ENCODE measurements around the gene LBP. TPM values are rescaled to one million over a fixed set of nuclear protein-coding genes. Genes with fewer than 3 reads are reported as not detected.

The LBP gene
- total and polyA plus RNA-seq, 10 donors = 0.09 to 0.13 (median 0.11) TPM; not detected in 7

DNA sequence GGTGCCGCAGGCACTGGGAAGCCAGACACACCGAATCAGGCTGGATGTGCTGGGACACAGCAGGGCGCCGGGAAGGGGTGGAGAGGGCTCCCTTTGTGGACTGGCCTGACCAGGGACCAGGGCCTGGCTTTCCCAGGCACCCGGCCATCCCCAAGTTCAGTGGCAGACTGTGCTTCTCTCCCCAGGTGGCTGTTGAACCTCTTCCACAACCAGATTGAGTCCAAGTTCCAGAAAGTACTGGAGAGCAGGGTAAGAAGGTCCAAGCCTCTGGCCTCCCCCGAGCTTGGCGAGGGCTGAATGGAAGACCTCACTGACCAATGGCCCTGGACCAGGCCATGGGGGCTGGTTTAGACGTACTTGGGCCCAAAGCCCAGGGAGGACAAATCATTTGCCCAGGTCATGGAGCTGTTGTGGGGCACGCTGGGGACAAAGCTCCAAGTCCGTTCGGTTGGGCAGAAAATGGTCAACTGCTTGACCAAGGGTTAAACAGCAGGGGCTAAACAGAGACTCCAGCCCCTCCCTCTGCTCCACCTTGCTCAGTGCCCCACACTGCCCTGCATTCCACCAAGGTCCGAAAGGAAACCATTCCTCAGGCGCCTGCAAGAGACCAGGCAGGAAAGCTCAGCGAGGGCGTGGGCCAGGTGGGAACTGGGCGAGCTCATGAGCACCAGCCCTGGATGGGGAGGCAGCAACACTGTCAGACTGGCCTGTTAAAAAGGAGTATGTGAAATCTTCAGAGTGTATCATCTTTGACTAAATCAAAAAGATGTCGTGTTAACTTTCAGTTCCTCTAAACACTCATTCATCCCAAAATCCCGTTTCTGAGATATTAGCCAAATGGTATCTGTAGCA, 9.1 kb downstream of the LBP start:
- intact Hi-C loops (cut with DNase I; ENCODE audit: low total_unique reads) = no loop called here
- Histone ChIP-seq H3K27me3 (replicated peaks in 1 of 7) (no peaks in the 10 kb centered on the region), H3K4me1 (peaks cover 0 to 9% (median 0%) of the 10 kb centered on the region in 6 donors), H3K27ac (no peak overlapping the region), H3K4me3 (no peak overlapping the region), H3K36me3 (no peaks in the 10 kb centered on the region), H3K9me3 (no peaks in the 10 kb centered on the region)
- no peak for DNase-seq
- TF ChIP-seq POLR2A (IDR thresholded peaks at IDR 0.05) = no peak
- TF ChIP-seq, protein P1, sequence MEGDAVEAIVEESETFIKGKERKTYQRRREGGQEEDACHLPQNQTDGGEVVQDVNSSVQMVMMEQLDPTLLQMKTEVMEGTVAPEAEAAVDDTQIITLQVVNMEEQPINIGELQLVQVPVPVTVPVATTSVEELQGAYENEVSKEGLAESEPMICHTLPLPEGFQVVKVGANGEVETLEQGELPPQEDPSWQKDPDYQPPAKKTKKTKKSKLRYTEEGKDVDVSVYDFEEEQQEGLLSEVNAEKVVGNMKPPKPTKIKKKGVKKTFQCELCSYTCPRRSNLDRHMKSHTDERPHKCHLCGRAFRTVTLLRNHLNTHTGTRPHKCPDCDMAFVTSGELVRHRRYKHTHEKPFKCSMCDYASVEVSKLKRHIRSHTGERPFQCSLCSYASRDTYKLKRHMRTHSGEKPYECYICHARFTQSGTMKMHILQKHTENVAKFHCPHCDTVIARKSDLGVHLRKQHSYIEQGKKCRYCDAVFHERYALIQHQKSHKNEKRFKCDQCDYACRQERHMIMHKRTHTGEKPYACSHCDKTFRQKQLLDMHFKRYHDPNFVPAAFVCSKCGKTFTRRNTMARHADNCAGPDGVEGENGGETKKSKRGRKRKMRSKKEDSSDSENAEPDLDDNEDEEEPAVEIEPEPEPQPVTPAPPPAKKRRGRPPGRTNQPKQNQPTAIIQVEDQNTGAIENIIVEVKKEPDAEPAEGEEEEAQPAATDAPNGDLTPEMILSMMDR (IDR thresholded peaks at IDR 0.05 in 8 of 11, conservative IDR thresholded peaks at IDR 0.05 in 3 of 11) = no peak
- no peak for TF ChIP-seq POLR2AphosphoS5 (IDR thresholded peaks at IDR 0.05)
- WGBS, 5 donors = 82 to 89% (median 84%) methylated on average over 18 of the region's 18 CpGs

DNA sequence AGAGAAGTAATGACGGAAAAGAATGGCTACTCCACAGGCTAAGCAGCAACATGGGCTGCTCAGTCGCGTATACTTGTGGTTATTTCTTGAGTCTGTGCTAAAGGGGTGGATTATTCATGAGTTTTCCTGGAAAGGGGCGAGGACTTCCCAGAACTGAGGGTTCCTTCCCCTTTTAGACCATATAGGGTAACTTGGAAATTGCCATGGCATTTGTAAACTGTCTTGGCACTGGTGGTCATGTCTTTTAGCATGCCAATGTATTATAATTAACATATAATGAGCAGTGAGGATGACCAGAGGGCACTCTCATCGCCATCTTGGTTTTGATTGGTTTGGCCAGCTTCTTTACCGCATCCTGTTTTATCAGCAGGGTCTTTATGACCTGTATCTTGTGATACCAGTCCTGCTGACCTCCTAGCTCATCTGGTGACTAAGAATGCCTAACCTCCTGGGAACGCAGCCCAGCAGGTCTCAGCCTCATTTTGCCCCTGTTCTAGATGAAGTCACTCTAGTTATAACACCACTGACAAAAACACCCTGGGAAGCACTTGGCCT, 11.4 kb downstream of the LBP start:
- no peak for DNase-seq
- TF ChIP-seq POLR2A (IDR thresholded peaks at IDR 0.05) (no peak), POLR2AphosphoS5 (IDR thresholded peaks at IDR 0.05) (no peak)
- TF ChIP-seq, protein P1 (IDR thresholded peaks at IDR 0.05 in 8 of 11, conservative IDR thresholded peaks at IDR 0.05 in 3 of 11) = no peak
- intact Hi-C loops (cut with DNase I; ENCODE audit: low total_unique reads) = no loop called here
- Histone ChIP-seq H3K4me1 (peaks cover 0 to 9% (median 0%) of the 10 kb centered on the region in 6 donors), H3K9me3 (no peaks in the 10 kb centered on the region), H3K36me3 (no peaks in the 10 kb centered on the region), H3K27ac (no peak overlapping the region), H3K27me3 (replicated peaks in 1 of 7) (no peaks in the 10 kb centered on the region), H3K4me3 (no peak overlapping the region)
- WGBS, 5 donors = 55 to 68% (median 57%) methylated on average over 7 of the region's 7 CpGs

DNA sequence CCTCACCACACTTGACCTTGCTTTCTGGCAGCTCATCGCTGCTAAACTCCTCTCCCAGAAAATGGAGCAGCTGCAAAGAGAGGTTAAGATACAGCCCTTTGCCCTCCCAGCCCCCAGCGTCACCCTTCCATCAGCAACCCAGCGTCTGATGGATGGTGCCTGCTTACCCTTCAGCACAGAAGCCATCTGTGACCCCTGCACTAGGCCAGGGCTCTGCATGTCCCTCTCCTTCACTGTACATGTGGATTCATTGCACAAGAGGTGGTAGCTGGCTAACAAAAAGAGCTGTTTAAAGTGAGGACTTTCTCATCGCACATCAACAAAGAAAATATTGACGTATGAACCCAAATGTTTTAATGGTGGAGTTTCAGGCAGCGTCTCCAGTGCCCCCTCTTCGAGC, 12.3 kb downstream of the LBP start:
- DNase-seq = no peak
- H3K4me1 ChIP-seq = peaks cover 0 to 9% (median 0%) of the 10 kb centered on the region in 6 donors
- no peaks in the 10 kb centered on the region for H3K27me3 ChIP-seq (replicated peaks in 1 of 7)
- 76 to 87% (median 80%) methylated on average over 6 to 7 of the region's 7 CpGs for WGBS, 5 donors
- H3K36me3 ChIP-seq = no peaks in the 10 kb centered on the region
- H3K27ac ChIP-seq = no peak overlapping the region
- intact Hi-C loops (cut with DNase I; ENCODE audit: low total_unique reads) = no loop called here
- TF ChIP-seq POLR2AphosphoS5 (IDR thresholded peaks at IDR 0.05) = peak in 2 of 3 donors; percentile 35 to 54
- TF ChIP-seq POLR2A (IDR thresholded peaks at IDR 0.05) = no peak
- H3K4me3 ChIP-seq = no peak overlapping the region
- no peaks in the 10 kb centered on the region for H3K9me3 ChIP-seq

DNA sequence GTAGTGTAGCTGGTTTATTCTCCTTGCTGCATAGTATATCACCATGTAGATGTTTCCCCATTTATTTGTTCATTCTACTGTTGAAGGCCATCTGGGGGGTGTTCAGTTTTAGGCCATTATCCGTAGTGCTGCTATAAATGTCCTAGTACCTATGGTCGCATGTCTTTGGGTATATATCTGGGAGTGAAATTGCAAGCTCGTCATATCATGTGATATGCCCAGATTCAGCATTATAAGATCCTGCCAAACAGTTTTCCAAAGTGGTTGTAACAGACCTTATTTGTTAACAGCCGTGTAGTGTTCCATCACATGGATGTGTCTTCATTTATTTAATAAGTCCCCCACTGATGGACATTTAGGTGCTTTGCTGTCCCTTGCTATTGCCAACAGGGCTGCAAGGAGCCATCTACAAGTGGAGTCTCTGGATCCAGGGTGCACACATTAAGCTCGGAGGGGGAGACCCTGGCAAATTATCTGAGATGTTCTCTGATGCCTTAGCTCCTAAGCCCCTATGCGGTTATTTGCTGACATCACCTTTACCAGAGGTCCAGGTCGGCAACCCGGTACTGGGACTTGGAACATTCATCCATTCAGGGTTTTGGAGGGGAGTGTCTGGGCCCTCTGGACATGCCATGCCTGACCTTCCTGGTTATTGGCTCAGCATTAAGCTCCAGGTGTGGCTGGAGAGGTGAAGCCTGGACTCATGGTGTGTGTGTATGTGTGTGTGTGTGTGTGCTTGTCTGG, 16.9 kb downstream of the LBP start:
- WGBS, 5 donors = 88 to 94% (median 90%) methylated on average over 8 of the region's 8 CpGs
- TF ChIP-seq POLR2A (IDR thresholded peaks at IDR 0.05) = no peak
- TF ChIP-seq, protein P1 (IDR thresholded peaks at IDR 0.05 in 8 of 11, conservative IDR thresholded peaks at IDR 0.05 in 3 of 11) = no peak
- TF ChIP-seq POLR2AphosphoS5 (IDR thresholded peaks at IDR 0.05) = no peak
- H3K9me3 ChIP-seq = no peaks in the 10 kb centered on the region
- H3K36me3 ChIP-seq = no peaks in the 10 kb centered on the region
- H3K27ac ChIP-seq = no peak overlapping the region
- H3K27me3 ChIP-seq (replicated peaks in 1 of 7) = peaks cover 0 to 3% (median 0%) of the 10 kb centered on the region in 7 donors
- DNase-seq = no peak
- no peaks in the 10 kb centered on the region for H3K4me1 ChIP-seq
- no peak overlapping the region for H3K4me3 ChIP-seq
- intact Hi-C loops (cut with DNase I; ENCODE audit: low total_unique reads) = no loop called here

Data from spleen (tissue), 11 donors.